NCI-H146 treated with DMSO at 0.1 percent for 48 hours (cell line): ENCODE data around the gene ITPKC.

ENCODE experiments used
- DNase-seq: peaks from one replicate; lab custom pipeline; 2025; ENCODE audit not compliant: unreplicated experiment; lab: John Stamatoyannopoulos, UW

The ITPKC gene

GRCh38 chr19:40739030-40739839 lies 22.3 kb downstream of the ITPKC start:
- DNase-seq = no peak

GRCh38 chr19:40739871-40740703 lies 23.2 kb downstream of the ITPKC start:
- DNase-seq = no peak

GRCh38 chr19:40740747-40741146 lies 23.8 kb downstream of the ITPKC start:
- DNase-seq = no peak

GRCh38 chr19:40741527-40742390 lies 24.8 kb downstream of the ITPKC start:
- DNase-seq = no peak

GRCh38 chr19:40742477-40742876 lies 25.6 kb downstream of the ITPKC start:
- no peak for DNase-seq

GRCh38 chr19:40742886-40743285 lies 26.0 kb downstream of the ITPKC start:
- no peak for DNase-seq

- DNase-seq = no peak
These were observed 27.0 kb downstream of the ITPKC start for GRCh38 chr19:40743926-40744325.

- DNase-seq = no peak
These were observed 27.9 kb downstream of the ITPKC start for GRCh38 chr19:40744554-40745401.

- no peak for DNase-seq
These were observed 28.5 kb downstream of the ITPKC start for GRCh38 chr19:40745402-40745780.

GRCh38 chr19:40747536-40747935 lies 30.6 kb downstream of the ITPKC start:
- DNase-seq = no peak

- DNase-seq = peak; percentile 99
These were observed 33.4 kb downstream of the ITPKC start, which contains the start of gene ACTMAP for GRCh38 chr19:40750058-40750873. Gene ACTMAP, minus strand, starts transcription at chr19:40750477. Its CDS starts 674 bp downstream, at chr19:40749803.

GRCh38 chr19:40750874-40751537 lies 34.1 kb downstream of the ITPKC start, which contains the start of gene SNRPA:
Gene SNRPA, plus strand, starts transcription at chr19:40751203. Its CDS starts 206 bp downstream, at chr19:40751409.
- peak; percentile 95 for DNase-seq

- no peak for DNase-seq
These were observed 35.4 kb downstream of the ITPKC start for GRCh38 chr19:40752257-40752781.

- no peak for DNase-seq
These were observed 37.8 kb downstream of the ITPKC start for GRCh38 chr19:40754611-40755247.

- no peak for DNase-seq
These were observed 38.3 kb downstream of the ITPKC start for GRCh38 chr19:40755248-40755624.

GRCh38 chr19:40755791-40756190 lies 38.9 kb downstream of the ITPKC start:
- DNase-seq = no peak

- DNase-seq = no peak
These were observed 39.7 kb downstream of the ITPKC start for GRCh38 chr19:40756502-40757110.

- DNase-seq = no peak
These were observed 41.6 kb downstream of the ITPKC start for GRCh38 chr19:40758491-40758890.
